Brain microvascular endothelial cell (primary cell): Measurements from ENCODE around the gene LRMDA.

Source experiments
- DNase-seq: peaks from one replicate; pipeline ENCODE4 v3.0.0-alpha.2; 2020
- H3K27ac ChIP-seq: fragments of 250-450 bp; sonication (Bioruptor Pico); 2 replicates; pipeline ENCODE4 v1.5.1; 2020; ENCODE audit warnings: mild to moderate bottlenecking, moderate library complexity
- H3K27me3 ChIP-seq: fragments of 250-450 bp; sonication (Bioruptor Pico); replicated peaks from 2 replicates; pipeline ENCODE4 v1.5.1; 2020; ENCODE audit warnings: mild to moderate bottlenecking
- H3K36me3 ChIP-seq: fragments of 250-450 bp; sonication (Bioruptor Pico); replicated peaks from 2 replicates; pipeline ENCODE4 v1.5.1; 2020; ENCODE audit warnings: mild to moderate bottlenecking
- H3K4me3 ChIP-seq: 2 replicates; pipeline ENCODE4 v1.5.1; 2011; ENCODE audit warnings: low read depth, mild to moderate bottlenecking, control low read depth, low read length, moderate library complexity
- CTCF ChIP-seq: IDR thresholded peaks from 2 replicates; pipeline ENCODE4 v1.5.1; 2011; ENCODE audit warnings: low read depth, mild to moderate bottlenecking, moderate library complexity, low read length, control low read depth, inconsistent platforms; ENCODE audit errors: missing control alignments
- in situ Hi-C: cut with HindIII; loops from 2 replicates; pipeline ENCODE4 v1.10.0; 2017; ENCODE audit warnings: low sequenced_read_pairs, low pct_ligation_motif_present

LRMDA gene

GRCh38 chr10:75592151-75592787 lies 160.8 kb downstream of the LRMDA start:
- H3K36me3 ChIP-seq = no peaks in the 10 kb centered on the region
- H3K27me3 ChIP-seq = no peaks in the 10 kb centered on the region
- TF ChIP-seq CTCF = no peak
- in situ Hi-C loops = no loop called here
- DNase-seq = no peak
- H3K4me3 ChIP-seq = no peak overlapping the region
- H3K27ac ChIP-seq = no peak overlapping the region

- TF ChIP-seq CTCF = no peak
- H3K4me3 ChIP-seq = no peak overlapping the region
- DNase-seq = no peak
- in situ Hi-C loops = no loop called here
- H3K27ac ChIP-seq = no peak overlapping the region
- no peaks in the 10 kb centered on the region for H3K27me3 ChIP-seq
- no peaks in the 10 kb centered on the region for H3K36me3 ChIP-seq
Observed at GRCh38 chr10:75592791-75593643, 161.6 kb downstream of the LRMDA start.

- Histone ChIP-seq H3K27me3 (no peaks in the 10 kb centered on the region), H3K27ac (no peak overlapping the region), H3K36me3 (no peaks in the 10 kb centered on the region), H3K4me3 (no peak overlapping the region)
- no peak for DNase-seq
- TF ChIP-seq CTCF = peak; percentile 45
- in situ Hi-C loops = no loop called here
Observed at GRCh38 chr10:75593692-75594556, 162.5 kb downstream of the LRMDA start.

GRCh38 chr10:75596930-75597620 lies 165.7 kb downstream of the LRMDA start:
- DNase-seq = no peak
- TF ChIP-seq CTCF = no peak
- in situ Hi-C loops = no loop called here

GRCh38 chr10:75597773-75598440 lies 166.5 kb downstream of the LRMDA start:
- Histone ChIP-seq H3K27me3 (no peaks in the 10 kb centered on the region), H3K27ac (no peak overlapping the region), H3K4me3 (no peak overlapping the region), H3K36me3 (no peaks in the 10 kb centered on the region)
- no peak for TF ChIP-seq CTCF
- in situ Hi-C loops = no loop called here
- no peak for DNase-seq

More at GRCh38 chr10:75596930-75597620, 165.7 kb downstream of the LRMDA start:
- H3K4me3 ChIP-seq = no peak overlapping the region
- no peak overlapping the region for H3K27ac ChIP-seq
- no peaks in the 10 kb centered on the region for H3K27me3 ChIP-seq
- no peaks in the 10 kb centered on the region for H3K36me3 ChIP-seq
